Superior temporal gyrus (tissue), 1 donor: Measurements from ENCODE around the gene METTL14.
A peak's percentile ranks its signal among the peaks of the same experiment; 100 is the strongest.
"Not testable (repeated sequence)": the region's sequence is repeated elsewhere in the genome, so short reads cannot be mapped to it uniquely, and the experiment has no call there.

Experiments
- DNase-seq: peaks from one replicate; pipeline ENCODE4 v3.0.0-alpha.2; 2016; ENCODE audit errors: extremely low spot score

METTL14 gene

GRCh38 chr4:118684873-118685811, at the start of gene METTL14:
METTL14 (plus strand) TSS chr4:118685392; CDS start chr4:118685535, 143 bp downstream.
- DNase-seq: peak; percentile 95

- not testable (repeated sequence) for DNase-seq
Measured at GRCh38 chr4:118636126-118636525, 49.1 kb upstream of the METTL14 start.

DNA sequence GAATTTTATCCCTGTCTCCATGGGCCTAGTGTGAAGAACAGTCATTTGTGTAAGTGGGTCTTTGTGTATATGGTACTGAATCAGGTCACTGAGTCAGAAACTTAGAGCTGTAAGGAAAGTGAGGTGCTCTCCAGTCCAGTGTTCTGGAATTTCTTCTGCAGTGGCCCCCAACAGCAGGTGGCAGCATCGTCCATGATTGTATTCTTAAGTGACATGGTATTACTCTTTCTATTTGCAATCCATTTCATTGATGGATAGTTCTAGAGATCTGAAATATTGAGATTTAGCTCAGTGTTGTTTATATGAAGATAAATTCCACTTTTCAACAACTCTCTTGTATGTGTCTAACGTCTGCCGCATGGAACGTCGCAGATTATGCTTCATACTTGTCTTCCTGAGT, 20.5 kb upstream of the METTL14 start:
- DNase-seq: not testable (repeated sequence)

- DNase-seq: peak; percentile 38
Measured at GRCh38 chr4:118669220-118669619, 16.0 kb upstream of the METTL14 start.

DNA sequence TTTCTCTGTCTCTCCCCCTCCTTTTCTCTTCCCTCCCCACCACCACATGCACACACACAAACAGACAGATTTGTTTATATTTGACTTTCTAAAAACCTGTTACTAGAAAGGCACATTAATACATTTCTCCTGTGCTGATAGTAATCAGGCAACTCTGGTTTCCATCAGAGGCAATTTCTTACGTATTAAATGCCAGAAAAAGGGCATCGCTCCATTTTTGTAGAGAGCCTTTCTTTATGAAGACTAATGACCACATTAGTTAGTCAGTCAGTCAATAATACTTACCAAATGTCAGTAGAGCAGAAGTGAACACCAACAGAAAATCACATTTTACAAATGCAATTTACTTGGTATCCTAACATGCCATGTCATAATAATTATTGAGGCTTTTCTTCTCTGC, 14.2 kb upstream of the METTL14 start:
- DNase-seq: not testable (repeated sequence)

DNA sequence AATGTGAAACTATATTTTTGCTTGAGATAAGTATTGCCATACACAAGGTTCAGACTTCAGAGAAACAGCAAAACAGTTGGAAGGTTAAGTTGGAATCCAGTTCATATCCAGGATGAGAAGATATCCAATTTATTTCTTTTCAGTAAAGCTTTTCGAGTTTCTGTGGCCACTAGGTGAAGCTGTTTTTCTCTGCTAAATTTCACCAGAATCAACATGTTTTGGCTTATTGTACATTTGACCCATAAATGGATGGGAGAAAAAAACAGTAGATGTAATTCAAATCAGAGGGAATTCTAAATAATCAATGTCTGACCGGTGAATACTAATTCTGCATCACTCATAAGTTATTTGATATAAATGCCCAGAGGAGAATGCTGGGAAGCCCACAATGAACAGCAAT, 9.1 kb upstream of the METTL14 start:
- no peak for DNase-seq

DNA sequence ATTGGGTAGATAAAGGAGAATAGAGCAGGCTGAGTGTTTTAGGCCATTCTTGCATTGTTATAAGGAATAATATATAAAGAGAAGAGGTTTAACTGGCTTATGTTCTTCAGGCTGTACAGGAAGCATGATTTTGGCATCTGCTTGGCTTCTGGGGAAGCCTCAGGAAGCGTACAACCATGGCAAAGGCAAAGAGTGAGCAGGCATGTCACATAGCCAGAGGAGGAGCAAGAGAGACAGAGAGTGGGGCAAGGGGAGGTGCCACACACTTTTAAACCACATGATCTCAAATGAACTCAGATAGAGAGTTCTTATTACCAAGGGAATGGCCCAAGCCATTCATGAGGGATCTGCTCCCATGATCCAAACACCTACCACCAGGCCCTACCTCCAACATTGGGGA, 4.4 kb upstream of the METTL14 start:
- DNase-seq: no peak

GRCh38 chr4:118682928-118683327, 2.3 kb upstream of the METTL14 start:
- DNase-seq: peak; percentile 22

DNA sequence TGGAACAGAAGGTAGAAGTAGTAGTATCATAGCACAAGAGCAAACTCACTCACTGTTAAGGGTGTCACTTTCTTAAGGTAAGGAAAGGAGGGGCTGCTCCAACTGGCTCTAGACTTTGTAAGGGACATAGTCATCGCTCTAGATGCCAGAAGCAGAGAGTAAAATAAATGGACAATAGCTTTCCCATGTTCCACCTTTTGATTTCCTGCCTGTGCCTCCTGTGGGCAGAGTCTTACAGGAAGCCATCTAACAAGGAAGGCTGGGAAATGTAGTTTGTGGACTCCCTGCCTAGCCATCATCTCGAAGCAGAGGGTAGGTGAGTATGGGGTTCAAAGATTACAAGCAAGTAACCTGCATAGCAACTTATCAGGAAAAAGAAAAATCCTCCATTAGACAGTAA, 1.7 kb upstream of the METTL14 start:
- DNase-seq: peak; percentile 18

- DNase-seq: no peak
Measured at GRCh38 chr4:118703118-118703517, 17.9 kb downstream of the METTL14 start.

DNA sequence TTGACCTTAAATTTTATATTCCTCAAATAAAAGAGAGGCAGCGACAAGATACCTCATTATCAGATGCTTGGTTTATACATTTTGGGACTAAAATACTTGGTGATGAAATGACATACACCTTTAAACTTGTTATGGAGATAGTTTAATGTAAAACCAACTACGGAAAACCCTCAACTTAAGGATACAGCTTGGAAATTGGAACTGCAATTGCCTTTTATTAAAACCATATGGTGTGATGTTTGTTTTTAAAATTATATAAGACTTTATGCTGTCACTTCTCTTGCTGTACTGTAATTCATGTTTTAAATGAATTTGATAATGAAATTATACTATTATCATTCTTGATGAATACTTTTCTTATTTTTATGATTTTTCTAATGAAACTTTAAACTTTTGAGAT, 25.9 kb downstream of the METTL14 start:
- no peak for DNase-seq

DNA sequence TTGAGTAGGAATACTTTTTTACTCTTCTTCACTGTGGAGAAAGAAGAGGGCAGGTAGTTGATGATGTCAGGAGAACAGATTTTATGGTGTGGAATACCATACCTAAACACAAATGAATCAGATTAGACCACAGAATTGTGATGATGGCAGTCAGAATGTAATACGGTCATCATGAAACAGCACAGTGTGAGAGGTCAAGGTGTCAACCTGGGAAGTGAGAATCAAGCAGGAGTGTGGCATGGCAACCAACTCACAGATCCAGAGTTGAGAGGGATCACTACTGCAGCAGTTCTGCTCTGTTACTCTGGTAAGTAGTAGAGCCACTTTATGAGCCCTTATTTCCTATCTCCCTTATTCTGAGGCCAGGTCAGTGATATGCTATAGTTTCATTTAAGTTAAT, 27.7 kb downstream of the METTL14 start:
- DNase-seq: no peak

DNA sequence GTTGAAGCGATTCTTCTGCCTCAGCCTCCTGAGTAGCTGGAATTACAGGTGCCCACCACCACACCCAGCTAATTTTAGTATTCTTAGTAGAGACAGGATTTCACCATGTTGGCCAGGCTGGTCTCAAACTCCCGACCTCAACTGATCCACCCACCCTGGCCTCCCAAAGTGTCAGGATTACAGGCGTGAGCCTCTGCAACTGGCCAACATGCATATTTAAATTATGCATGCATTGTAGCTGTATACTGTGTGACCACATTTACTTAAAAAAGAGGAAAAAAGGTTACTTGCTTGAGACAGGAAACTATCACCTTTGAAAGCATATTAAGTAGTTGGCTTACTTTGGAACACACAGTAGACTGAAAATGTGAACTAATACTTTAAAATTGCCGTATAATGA, 29.5 kb downstream of the METTL14 start:
- DNase-seq: no peak

DNA sequence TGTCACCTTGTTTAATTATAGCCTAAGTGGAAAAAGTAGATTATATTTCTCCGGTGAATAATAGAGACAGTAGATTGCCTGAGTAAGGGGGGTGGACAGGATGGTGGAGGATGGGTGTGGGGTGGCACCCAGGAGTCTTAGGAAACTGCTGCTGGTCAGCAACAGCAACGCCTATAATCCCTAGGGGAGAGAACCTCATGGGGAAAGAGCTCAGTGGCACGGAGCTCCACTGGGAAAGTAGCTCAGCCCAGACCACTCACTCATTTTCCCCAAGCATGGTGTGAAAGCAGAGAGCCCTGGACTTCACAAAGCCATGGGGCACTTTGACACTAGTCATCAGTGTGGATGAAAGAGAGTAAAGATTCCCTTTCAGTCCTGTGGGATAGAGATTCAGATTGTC, 31.1 kb downstream of the METTL14 start:
- DNase-seq: no peak

GRCh38 chr4:118718511-118719170, 33.4 kb downstream of the METTL14 start:
- no peak for DNase-seq

DNA sequence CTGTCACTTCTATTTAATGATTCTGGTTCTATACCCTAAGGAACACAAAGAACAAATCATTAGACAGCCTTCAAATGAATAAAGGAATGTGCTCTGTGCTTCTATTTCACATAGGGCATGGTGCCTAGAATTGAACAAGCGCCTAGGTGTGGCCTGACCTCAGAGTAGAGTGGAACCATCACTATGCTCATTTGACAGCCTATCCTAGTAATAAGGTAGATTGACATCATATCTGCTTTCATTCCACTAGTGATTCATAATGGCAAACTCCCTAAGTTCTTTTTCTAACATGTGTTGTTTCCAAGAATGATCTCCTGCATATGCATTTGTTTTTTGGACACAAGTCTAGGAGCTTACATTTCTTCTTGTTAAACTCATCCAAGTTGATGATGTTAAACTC, 36.6 kb downstream of the METTL14 start:
- DNase-seq: no peak

GRCh38 chr4:118723369-118723768, 38.2 kb downstream of the METTL14 start:
- DNase-seq: no peak

GRCh38 chr4:118727360-118727759, 42.2 kb downstream of the METTL14 start:
- no peak for DNase-seq

GRCh38 chr4:118729287-118730286, 44.4 kb downstream of the METTL14 start:
- no peak for DNase-seq

- no peak for DNase-seq
Measured at GRCh38 chr4:118730683-118731082, 45.5 kb downstream of the METTL14 start.

DNA sequence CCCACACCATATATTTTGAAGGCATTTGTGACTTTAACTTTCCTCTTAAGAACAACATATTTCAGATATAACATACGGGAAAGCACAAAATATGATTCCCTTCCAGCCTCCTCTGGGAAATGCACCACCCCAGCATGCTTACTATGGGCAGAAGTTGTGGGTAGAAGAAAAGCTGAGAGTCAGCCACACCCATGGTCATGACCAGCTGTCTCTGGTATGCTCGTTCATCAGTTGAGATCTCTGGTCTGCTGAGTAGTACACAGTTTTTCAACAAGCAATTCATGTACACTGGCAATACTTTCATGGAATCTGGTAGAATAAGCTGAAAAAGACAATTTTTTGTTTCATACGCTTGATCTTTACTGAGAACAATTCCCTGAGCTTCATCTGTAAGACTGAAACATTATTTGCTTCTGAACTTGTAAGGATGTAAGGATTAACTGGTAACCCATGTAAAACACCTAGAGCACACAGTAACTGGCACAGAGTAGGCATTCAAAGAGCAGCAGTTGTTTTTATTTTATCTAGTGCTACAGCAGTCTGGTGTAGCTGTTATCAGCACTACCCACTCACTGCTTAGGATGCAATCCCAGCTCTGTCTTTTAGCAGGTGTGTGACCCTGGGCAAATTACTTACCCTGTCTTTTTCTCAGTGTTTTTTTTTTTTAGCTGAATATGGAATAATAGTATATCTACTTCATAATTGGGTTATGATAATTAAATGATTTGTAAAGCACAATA, 47.6 kb downstream of the METTL14 start:
- no peak for DNase-seq
